Measurements from ENCODE around the gene LINC00305.

- TF ChIP-seq CTCF (conservative IDR thresholded peaks at IDR 0.05; ENCODE audit: low read length) (no peak), EZH2phosphoT487 (IDR thresholded peaks at IDR 0.05; ENCODE audit: borderline replicate concordance, low read depth, low read length) (no peak)
Observed at GRCh38 chr18:64171576-64171975, 22.7 kb upstream of the LINC00305 start.

Data from OCI-LY7 (cell line).